Glomerular visceral epithelial cell (primary cell): ENCODE results near the gene COL25A1.

Experiments
- DNase-seq: peaks from one replicate; pipeline ENCODE4 v3.0.0-alpha.2; 2016; ENCODE audit errors: extremely low spot score

The COL25A1 gene

GRCh38 chr4:109291707-109292238 is 10.7 kb downstream of the COL25A1 start:
- DNase-seq, result no peak

- no peak for DNase-seq
Measured at GRCh38 chr4:109290918-109291317, 11.5 kb downstream of the COL25A1 start.

GRCh38 chr4:109278594-109279031 is 23.8 kb downstream of the COL25A1 start:
- no peak for DNase-seq

GRCh38 chr4:109276482-109277095 is 25.9 kb downstream of the COL25A1 start:
- DNase-seq, result no peak

GRCh38 chr4:109275066-109275745 is 27.3 kb downstream of the COL25A1 start:
- DNase-seq, result no peak

- DNase-seq, result no peak
Measured at GRCh38 chr4:109266891-109267290, 35.6 kb downstream of the COL25A1 start.

- DNase-seq, result no peak
Measured at GRCh38 chr4:109266236-109266635, 36.2 kb downstream of the COL25A1 start.

GRCh38 chr4:109263721-109264120 is 38.7 kb downstream of the COL25A1 start:
- DNase-seq, result no peak

- DNase-seq, result no peak
Measured at GRCh38 chr4:109256818-109257217, 45.6 kb downstream of the COL25A1 start.

GRCh38 chr4:109254845-109255244 is 47.6 kb downstream of the COL25A1 start:
- DNase-seq, result no peak

GRCh38 chr4:109251396-109251795 is 51.1 kb downstream of the COL25A1 start:
- no peak for DNase-seq

DNA sequence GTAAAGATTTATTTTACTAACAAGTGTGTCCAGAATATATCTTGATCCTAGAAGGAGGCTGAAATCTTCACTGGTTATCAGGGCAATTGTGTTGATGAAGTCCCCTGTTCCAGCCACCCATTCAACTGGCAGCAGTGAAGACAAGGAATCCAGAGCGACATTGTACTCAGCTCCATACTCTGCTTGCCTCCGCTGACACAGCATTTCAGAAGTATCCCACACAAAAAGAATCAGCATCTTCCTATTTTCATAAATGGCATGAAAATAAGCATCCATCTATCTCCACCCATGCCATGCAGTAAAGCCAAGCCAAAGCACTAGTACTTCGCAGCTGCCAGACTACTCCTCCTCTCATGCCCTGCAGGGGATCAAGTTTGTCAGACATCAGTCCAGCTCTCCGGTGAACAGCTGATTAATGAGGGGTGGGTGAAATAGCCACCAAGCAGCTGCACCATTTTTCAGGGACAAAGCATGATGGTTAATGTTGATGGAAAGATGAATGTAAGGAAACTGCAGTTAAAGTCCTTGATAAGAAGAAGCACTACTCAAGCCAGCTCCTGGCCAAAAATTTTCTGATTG is 54.0 kb downstream of the COL25A1 start:
- DNase-seq, result no peak

GRCh38 chr4:109243871-109244270 is 58.6 kb downstream of the COL25A1 start:
- DNase-seq, result no peak

DNA sequence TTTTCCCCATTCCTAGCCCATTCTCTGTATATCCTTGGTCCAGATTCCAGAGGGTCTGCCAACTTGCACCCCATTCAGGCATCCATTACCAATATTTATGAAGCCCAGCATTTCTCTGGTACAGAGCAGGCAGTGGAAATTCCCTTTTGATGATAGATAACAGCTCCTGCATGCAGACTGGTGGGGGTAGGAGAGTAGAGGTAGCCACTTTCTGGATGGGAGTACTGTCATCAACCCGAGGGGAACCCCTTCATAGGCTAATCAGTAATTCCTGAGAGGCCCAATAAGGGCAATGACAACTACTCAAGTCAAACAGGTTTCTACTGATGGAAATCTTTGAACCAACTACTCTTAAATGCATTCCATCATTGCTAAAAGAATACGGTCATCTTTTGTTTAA is 63.7 kb downstream of the COL25A1 start:
- no peak for DNase-seq

- DNase-seq, result no peak
Measured at GRCh38 chr4:109235683-109236082, 66.8 kb downstream of the COL25A1 start.

DNA sequence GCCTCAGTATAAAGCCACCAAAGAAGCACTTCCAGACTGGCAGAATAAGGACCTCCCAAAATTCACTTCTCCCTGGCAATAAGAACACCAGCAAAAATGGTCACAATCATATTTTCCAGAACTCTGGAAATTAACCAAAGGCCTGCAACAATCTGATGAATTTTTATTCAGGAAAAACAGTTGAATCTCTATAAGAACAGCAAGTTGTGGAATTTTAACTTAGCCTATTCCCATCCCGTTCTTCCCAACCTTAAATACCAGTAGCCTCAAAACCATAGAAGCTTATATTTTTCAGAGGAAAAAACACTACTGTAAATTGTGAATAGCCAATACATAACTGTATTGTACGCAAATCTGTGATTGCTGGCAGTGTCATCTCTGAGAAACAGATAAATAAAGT is 67.9 kb downstream of the COL25A1 start:
- DNase-seq, result no peak

GRCh38 chr4:109233570-109233969 is 68.9 kb downstream of the COL25A1 start:
- DNase-seq, result no peak

DNA sequence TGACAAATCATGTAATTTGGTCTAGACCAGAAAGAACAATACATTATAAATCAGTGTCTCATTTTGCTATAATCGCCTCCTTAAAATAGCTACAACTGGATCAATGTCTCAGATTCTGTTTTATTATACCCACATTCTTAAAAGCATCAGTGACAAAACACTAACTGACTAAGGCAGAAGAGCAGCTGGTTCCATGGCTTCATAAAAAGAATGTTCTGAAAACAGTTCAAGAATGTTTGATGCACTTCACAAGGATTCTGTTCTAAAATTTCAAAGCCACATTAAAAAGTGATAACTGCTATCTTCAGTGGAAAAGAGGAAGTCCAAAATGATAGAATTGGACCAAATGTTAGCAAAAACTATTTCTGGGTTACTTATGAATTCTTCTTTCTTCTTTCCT is 69.8 kb downstream of the COL25A1 start:
- DNase-seq, result no peak

GRCh38 chr4:109231331-109231730 is 71.1 kb downstream of the COL25A1 start:
- DNase-seq, result no peak

GRCh38 chr4:109229028-109229427 is 73.4 kb downstream of the COL25A1 start:
- no peak for DNase-seq

DNA sequence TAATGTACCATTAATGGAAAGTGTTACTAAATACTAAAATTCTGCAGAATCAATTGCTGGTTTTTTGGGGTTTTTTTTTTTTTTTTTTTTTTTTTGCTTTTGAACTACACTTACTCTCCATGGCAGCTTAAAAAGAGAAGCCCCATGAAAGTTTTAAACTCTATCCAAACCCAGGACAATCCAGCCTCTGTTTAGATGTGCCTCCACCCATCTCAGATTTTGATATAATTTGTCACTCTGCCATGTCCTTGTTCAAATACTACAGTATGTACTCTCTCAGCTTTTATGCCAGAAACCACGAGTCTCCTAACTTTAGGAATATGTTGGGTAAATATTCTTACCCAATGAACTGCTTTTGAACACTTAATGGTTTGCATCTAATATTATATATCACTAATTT is 84.2 kb downstream of the COL25A1 start:
- DNase-seq, result no peak

GRCh38 chr4:109216085-109216696 is 86.3 kb downstream of the COL25A1 start:
- no peak for DNase-seq

- DNase-seq, result no peak
Measured at GRCh38 chr4:109215506-109215905, 87.0 kb downstream of the COL25A1 start.
